Raji (cell line): Measurements from ENCODE around the gene SLC22A14.

Experiments
- POLR2A ChIP-seq: IDR thresholded peaks from 2 replicates; pipeline ENCODE4 v1.6.1; 2011; ENCODE audit warnings: low read depth, low read length, control low read depth; ENCODE audit not compliant: insufficient read depth

The SLC22A14 gene

GRCh38 chr3:38318766-38319671 lies 36.9 kb downstream of the SLC22A14 start:
- TF ChIP-seq POLR2A: no peak

GRCh38 chr3:38323060-38323459 lies 41.0 kb downstream of the SLC22A14 start:
- no peak for TF ChIP-seq POLR2A

- TF ChIP-seq POLR2A: no peak
Observed at GRCh38 chr3:38325256-38325655, 43.2 kb downstream of the SLC22A14 start.

GRCh38 chr3:38327335-38328009 lies 45.4 kb downstream of the SLC22A14 start:
- no peak for TF ChIP-seq POLR2A

- no peak for TF ChIP-seq POLR2A
Observed at GRCh38 chr3:38331257-38332022, 49.3 kb downstream of the SLC22A14 start.

DNA sequence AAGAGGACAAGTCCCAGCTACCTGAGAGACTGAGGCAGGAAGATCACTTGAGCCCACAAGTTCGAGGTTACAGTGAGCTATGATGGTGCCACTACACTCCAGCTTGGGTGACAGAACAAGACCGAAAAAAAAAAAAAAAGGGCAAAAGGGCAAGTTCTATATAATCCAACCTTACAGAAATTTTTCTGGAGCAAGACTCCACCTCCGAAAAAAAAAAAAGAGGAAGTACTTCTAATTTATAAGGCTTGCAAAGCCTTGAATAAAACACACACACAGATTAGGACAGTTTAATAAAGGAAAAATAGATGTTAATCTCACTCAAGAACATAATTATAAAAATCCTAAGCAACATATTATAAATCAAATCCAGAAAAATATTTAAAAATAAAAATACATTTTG lies 50.1 kb downstream of the SLC22A14 start:
- no peak for TF ChIP-seq POLR2A

DNA sequence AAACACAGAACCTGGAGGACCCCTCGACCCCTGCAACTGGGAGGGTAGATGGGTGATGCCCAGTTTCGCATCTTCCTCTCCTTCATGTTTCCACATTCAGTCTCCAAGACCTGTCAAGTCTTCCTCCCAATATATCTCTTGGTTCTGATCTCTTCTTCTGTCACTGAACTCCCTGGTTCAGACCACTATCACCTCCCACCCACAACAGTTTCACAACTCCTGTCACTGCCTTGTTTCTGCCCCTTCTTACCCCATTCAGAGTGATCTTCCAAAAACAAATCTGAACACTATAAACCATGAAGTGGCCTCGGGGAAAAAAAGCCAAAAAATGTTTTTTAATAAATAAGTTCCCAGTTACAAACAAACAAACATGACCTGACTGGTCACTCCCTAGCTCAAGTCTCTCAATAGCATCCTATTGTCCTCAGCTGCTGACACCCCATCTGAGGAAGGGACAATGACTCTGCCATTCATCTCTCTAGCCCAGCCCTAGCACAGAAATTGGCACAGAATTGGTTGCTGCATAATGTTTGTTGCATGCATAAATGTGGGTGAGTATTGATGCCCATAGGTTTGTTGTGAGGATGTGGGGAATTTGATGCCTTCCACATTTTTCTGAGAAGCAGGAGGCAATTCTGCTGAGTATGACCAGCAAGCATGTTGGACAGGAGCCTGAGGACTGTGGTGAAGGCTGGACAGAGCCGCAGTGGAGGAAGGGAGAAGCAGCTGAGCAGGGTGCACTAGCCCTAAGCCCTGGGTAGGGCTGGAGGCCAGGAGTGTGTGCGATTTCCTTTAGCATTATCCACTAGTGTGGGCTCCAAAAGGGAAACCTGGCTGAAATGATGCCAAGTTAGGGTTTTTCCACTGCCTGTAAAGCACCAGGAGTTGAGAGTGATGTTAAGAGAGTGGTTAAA lies 52.3 kb downstream of the SLC22A14 start:
- TF ChIP-seq POLR2A: no peak

- no peak for TF ChIP-seq POLR2A
Observed at GRCh38 chr3:38335263-38335662, 53.2 kb downstream of the SLC22A14 start.

GRCh38 chr3:38337703-38338102 lies 55.6 kb downstream of the SLC22A14 start:
- TF ChIP-seq POLR2A: no peak

- no peak for TF ChIP-seq POLR2A
Observed at GRCh38 chr3:38343797-38344594, 61.9 kb downstream of the SLC22A14 start.

- no peak for TF ChIP-seq POLR2A
Observed at GRCh38 chr3:38345879-38346586, 63.9 kb downstream of the SLC22A14 start.

DNA sequence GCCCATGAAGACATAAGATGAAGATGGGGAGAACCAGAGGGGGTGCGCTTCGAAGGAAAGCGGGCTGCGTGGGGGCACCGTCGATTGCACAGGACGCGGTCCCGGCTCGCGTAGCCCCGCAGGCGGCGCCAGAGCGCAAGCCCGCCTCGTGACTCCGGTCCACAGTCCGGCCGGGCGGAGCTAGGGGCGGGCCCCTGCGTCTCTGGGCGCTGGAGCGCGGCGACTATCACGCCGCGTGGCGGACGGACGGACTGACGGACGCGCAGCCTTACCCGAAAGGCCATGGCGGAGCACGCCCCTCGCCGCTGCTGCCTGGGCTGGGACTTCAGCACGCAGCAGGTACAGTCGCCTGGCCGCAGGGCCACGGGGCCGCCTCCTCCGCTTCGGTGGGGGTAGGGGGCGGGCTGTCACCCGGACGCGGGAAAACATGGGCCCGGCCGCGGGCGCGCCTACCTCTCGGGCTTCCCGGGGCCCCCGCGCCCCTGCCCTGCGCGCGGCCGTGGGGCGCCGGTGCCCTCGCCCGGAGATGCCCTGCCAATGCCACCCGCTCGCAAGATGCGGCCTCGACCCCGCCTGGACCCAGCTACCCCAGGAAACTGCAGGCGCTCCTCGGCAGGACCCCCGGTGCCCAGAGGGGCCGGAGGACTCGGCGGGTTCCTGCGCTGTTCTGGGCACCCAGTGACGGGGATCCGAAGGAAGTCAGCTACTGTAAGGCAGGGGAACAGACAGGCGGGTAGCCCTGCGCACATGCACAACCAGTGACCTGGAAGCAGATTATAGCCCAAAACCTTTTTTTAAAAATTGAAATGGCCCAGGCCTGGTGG lies 64.7 kb downstream of the SLC22A14 start, which contains the start of gene XYLB:
XYLB (plus strand) TSS at position 199 of the 824 bp plus-strand sequence; CDS start at position 283, 84 bp downstream.
- no peak for TF ChIP-seq POLR2A
